Testis (tissue), 2 donors: ENCODE measurements around the gene MYO1E.

Source experiments
- POLR2A ChIP-seq: fragments of 450-650 bp; IDR thresholded peaks from one replicate; pipeline ENCODE4 v1.6.1; 2017; ENCODE audit warnings: antibody characterized with exemption, mild to moderate bottlenecking, moderate library complexity
- TF ChIP-seq, protein P1 (sequence below), 3 experiments: fragments of 450-650 bp in 2 of 3; fragments of 200-600 bp in 1 of 3; sonication (generic) in 1 of 3; IDR thresholded peaks; one replicate each; pipeline ENCODE4 v1.5.1; 2016 to 2019; ENCODE audit warnings: antibody characterized with exemption in 3 of 3, mild to moderate bottlenecking in 2 of 3, moderate library complexity in 1 of 3

DNA sequence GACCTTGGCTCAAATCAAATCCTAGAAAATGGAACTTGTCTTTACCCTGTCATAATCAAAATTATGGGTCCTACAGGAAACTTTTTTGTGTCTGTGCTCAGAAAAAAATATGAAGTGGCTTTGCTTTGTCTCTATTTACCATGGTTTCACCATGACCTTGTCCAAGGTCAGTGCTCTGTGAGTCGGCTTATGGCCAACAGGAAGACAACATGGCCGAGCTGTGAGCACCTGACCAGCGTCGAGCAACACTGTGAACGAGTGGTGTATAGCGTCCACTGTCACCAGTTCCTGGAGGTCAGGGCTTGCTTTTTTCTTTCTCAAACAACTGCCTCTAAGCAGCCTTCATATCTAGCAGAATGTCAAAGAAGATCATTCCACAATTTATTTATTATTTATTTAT lies 67.9 kb downstream of the MYO1E start:
- TF ChIP-seq, protein P1, sequence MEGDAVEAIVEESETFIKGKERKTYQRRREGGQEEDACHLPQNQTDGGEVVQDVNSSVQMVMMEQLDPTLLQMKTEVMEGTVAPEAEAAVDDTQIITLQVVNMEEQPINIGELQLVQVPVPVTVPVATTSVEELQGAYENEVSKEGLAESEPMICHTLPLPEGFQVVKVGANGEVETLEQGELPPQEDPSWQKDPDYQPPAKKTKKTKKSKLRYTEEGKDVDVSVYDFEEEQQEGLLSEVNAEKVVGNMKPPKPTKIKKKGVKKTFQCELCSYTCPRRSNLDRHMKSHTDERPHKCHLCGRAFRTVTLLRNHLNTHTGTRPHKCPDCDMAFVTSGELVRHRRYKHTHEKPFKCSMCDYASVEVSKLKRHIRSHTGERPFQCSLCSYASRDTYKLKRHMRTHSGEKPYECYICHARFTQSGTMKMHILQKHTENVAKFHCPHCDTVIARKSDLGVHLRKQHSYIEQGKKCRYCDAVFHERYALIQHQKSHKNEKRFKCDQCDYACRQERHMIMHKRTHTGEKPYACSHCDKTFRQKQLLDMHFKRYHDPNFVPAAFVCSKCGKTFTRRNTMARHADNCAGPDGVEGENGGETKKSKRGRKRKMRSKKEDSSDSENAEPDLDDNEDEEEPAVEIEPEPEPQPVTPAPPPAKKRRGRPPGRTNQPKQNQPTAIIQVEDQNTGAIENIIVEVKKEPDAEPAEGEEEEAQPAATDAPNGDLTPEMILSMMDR (IDR thresholded peaks at IDR 0.05), result no peak
- TF ChIP-seq POLR2A, result no peak
